ENCODE results near the gene BRINP1.

Gene BRINP1

GRCh38 chr9:119368681-119369581 lies at the start of gene BRINP1:
Gene BRINP1 (minus strand): TSS chr9:119369435. CDS start chr9:119313355, 56,080 bp downstream.
- DNase-seq = peak in 1 of 2 donors; percentile 2

- no peak for DNase-seq
These were observed 49.5 kb upstream of the BRINP1 start for GRCh38 chr9:119418721-119419120.

- no peak for DNase-seq
These were observed 47.6 kb upstream of the BRINP1 start for GRCh38 chr9:119416793-119417192.

GRCh38 chr9:119412399-119412798 lies 43.2 kb upstream of the BRINP1 start:
- no peak for DNase-seq

GRCh38 chr9:119409552-119409951 lies 40.3 kb upstream of the BRINP1 start:
- no peak for DNase-seq

- no peak for DNase-seq
These were observed 31.4 kb upstream of the BRINP1 start for GRCh38 chr9:119400606-119401005.

- DNase-seq = no peak
These were observed 29.1 kb upstream of the BRINP1 start for GRCh38 chr9:119398350-119398749.

- no peak for DNase-seq
These were observed 22.6 kb upstream of the BRINP1 start for GRCh38 chr9:119391878-119392277.

- DNase-seq = no peak
These were observed 6.7 kb upstream of the BRINP1 start for GRCh38 chr9:119375892-119376291.

GRCh38 chr9:119372951-119373350 lies 3.7 kb upstream of the BRINP1 start:
- DNase-seq = no peak

- DNase-seq = peak in 1 of 2 donors; percentile 18
These were observed 1.6 kb upstream of the BRINP1 start for GRCh38 chr9:119370816-119371215.

GRCh38 chr9:119369680-119370366 lies 588 bp upstream of the BRINP1 start:
- DNase-seq = no peak

GRCh38 chr9:119368179-119368578 lies 1.1 kb downstream of the BRINP1 start:
- DNase-seq = no peak

GRCh38 chr9:119367683-119368075 lies 1.6 kb downstream of the BRINP1 start:
- DNase-seq = no peak

- DNase-seq = no peak
These were observed 2.1 kb downstream of the BRINP1 start for GRCh38 chr9:119366909-119367682.

GRCh38 chr9:119365291-119366027 lies 3.8 kb downstream of the BRINP1 start:
- DNase-seq = no peak

- no peak for DNase-seq
These were observed 9.0 kb downstream of the BRINP1 start for GRCh38 chr9:119360237-119360636.

GRCh38 chr9:119357336-119358096 lies 11.7 kb downstream of the BRINP1 start:
- DNase-seq = no peak

- no peak for DNase-seq
These were observed 19.8 kb downstream of the BRINP1 start for GRCh38 chr9:119349351-119349825.

- DNase-seq = no peak
These were observed 25.9 kb downstream of the BRINP1 start for GRCh38 chr9:119343059-119343990.
